Right ventricle myocardium inferior (tissue), 1 donor: ENCODE results near the gene NME7. TPM values are rescaled to one million over a fixed set of nuclear protein-coding genes. Genes with fewer than 3 reads are reported as not detected.

ENCODE experiments used
- ATAC-seq: fragments of 200-7000 bp; cut with Tn5 transposase; one replicate; pipeline ENCODE4 v1.9.1; 2020; ENCODE audit warnings: mild to moderate bottlenecking, moderate library complexity
- DNase-seq: peaks from one replicate; pipeline ENCODE4 v3.0.0; 2021; ENCODE audit errors: missing footprints
- intact Hi-C: fragments of 100-400 bp; cut with DNase I; formaldehyde crosslinking; loops from one replicate; pipeline ENCODE4 v1.11.0; 2022
- total RNA-seq: library from RNA; stranded (reverse); fragmentation: NEBNext Ultra II Directional; extraction: Animal tissue kit (Norgen Biotek cat#: 25700); gene quantifications from one replicate; pipeline ENCODE4 v1.2.1, GENCODE V29; 2021
- donor health status: DM: no; HTN: yes; CAD: no; lungs with severe emphysema.

NME7 gene
- total RNA-seq, 1 donor from 2014 or later = 10.1 TPM

- DNase-seq (no peak), ATAC-seq (no peak)
- intact Hi-C loops = no loop called here
Observed at GRCh38 chr1:169250022-169250421, 117.6 kb downstream of the NME7 start.

GRCh38 chr1:169249611-169250010 is 118.0 kb downstream of the NME7 start:
- intact Hi-C loops = no loop called here
- DNase-seq (no peak), ATAC-seq (no peak)

DNA sequence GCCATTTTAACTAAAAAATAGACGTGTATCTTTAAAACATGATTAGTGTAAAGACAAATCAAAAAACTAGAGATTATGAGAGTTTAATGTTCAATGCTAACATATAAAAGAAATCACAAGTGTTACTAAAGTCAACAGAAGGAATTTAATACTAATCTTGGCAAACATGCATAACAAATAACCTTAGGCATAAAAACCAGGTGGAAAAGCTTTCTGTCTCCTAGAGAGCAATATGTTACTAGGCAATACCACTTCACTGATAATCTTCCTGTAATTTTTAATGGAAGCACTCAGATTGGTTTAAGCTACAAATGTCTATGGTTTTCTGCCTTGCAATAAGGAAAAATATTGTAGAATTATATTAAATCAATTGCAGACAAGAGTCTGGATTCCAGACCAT is 121.9 kb downstream of the NME7 start:
- no peak for DNase-seq
- ATAC-seq = no peak
- intact Hi-C loops = no loop called here

DNA sequence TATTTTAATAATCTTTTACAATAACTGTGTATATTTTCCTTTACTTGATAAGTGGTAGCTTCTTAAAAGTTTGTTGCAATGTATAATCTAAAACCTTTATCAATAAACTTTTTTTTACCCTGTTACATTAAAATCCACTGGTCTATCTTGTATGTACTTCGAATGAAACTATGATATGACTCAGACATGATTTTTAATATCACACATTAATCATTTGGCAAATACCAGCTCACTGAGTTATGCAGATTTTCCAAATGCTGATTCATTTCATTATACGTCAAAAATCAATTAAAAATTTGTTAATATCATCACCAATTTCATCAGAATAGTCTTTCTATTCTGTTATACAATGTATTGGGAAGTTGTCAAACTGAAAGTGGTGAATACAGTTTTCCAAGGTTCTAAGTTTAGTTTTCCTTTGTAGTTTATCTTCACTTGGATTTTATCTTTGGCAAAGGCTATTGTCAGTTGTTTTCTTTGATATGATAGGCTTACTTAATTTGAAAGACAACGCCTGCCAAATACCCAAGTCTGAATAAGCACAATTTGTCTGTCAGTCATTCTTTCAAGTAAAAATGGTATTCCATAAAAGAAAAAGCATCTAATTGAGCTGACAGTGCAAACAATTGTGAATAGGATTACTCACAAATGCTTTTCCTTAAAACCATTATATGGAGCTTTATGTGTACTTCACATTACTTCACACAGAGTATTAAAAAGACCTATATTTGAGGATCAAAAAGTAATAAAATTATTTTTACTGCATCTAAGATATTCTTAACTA is 127.0 kb downstream of the NME7 start:
- no peak for ATAC-seq
- intact Hi-C loops = no loop called here

GRCh38 chr1:169236880-169237279 is 130.7 kb downstream of the NME7 start:
- intact Hi-C loops = no loop called here
- DNase-seq = no peak
- no peak for ATAC-seq

More for the DNA sequence above, 127.0 kb downstream of the NME7 start:
- no peak for DNase-seq

DNA sequence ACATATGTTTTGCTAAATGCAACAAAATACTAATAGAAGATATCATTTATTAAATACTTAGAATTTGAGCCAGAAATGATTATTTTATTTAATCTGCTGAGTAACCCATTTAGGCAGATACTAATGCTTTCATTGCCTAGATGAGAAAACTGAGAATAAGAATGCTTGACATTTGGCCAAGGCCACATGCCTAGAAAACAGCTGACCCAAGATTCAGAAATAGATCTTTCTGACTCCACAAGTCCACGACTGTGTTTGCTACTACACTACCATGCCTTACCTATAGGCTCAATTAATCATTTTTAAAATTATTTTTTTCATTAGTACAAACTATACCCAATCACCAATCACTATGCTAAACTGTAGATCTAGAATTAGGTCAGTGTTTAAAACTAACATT is 131.5 kb downstream of the NME7 start:
- ATAC-seq = no peak
- intact Hi-C loops = no loop called here

GRCh38 chr1:169235568-169235967 is 132.0 kb downstream of the NME7 start:
- intact Hi-C loops = no loop called here
- DNase-seq (no peak), ATAC-seq (no peak)

More for the DNA sequence above, 131.5 kb downstream of the NME7 start:
- no peak for DNase-seq

DNA sequence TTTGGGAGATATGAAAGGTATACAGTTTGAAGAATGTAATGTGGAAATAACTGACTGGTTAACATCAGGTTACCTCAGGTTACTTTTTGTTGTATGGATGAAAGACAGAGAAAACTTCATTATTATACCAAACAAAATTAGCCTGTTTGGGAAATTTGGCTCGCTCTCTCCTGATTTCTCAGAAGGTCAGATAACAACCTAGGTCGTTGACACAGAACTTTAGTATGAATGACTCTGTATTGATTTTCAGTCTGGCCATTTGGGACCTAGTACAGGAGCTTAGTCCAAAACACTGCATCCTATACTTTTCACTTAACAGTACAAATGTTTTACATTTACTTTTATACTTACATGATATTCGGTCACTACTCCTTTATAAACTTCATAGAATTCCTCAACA is 132.8 kb downstream of the NME7 start:
- ATAC-seq = no peak
- DNase-seq = no peak
- intact Hi-C loops = no loop called here

DNA sequence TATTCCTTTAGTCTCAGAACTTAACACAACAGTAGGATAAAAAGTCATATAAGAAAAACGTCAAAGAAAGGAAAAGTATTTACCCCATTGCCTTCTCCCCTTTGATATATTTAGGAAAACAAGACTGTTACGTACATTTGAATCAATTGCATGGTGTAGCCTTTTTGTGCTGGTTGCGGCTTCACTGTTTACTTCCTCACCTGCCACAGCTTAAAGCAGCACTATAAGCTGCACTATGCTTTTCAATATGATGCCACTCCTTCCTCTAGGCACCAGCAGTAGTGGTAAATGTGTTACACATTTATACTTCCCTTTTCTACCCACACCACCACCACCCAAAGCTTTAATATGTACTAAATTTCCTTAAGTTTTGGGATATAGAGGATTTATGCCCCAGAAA is 150.0 kb downstream of the NME7 start:
- intact Hi-C loops = no loop called here
- DNase-seq = no peak
- no peak for ATAC-seq

GRCh38 chr1:169214598-169214997 is 153.0 kb downstream of the NME7 start:
- intact Hi-C loops = no loop called here
- ATAC-seq (no peak), DNase-seq (no peak)

- no peak for DNase-seq
- intact Hi-C loops = no loop called here
- ATAC-seq = no peak
Observed at GRCh38 chr1:169212088-169212487, 155.5 kb downstream of the NME7 start.

GRCh38 chr1:169207797-169208520 is 159.6 kb downstream of the NME7 start:
- DNase-seq (no peak), ATAC-seq (no peak)
- intact Hi-C loops = no loop called here

DNA sequence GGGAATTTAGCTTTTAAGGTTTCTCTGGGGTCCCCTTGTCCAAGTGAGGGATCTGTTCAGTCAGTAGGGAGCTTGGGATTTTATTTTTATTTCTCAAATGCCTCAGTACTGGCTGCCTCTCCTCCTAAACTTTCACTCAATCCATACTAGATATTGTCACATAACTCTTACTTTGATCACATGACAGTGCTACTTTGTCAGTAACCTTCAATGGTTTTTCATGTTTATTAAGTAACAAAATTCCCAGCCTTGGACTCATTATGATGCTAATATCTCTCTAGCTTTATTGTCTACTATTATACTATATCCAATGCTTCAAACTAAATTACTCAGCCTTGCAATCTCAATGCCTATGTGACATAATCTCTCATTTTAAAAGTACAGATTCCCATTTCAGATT is 163.4 kb downstream of the NME7 start:
- no peak for ATAC-seq
- intact Hi-C loops = no loop called here
- DNase-seq = no peak

- DNase-seq (no peak), ATAC-seq (no peak)
- intact Hi-C loops = no loop called here
Observed at GRCh38 chr1:169202791-169203665, 164.6 kb downstream of the NME7 start.

DNA sequence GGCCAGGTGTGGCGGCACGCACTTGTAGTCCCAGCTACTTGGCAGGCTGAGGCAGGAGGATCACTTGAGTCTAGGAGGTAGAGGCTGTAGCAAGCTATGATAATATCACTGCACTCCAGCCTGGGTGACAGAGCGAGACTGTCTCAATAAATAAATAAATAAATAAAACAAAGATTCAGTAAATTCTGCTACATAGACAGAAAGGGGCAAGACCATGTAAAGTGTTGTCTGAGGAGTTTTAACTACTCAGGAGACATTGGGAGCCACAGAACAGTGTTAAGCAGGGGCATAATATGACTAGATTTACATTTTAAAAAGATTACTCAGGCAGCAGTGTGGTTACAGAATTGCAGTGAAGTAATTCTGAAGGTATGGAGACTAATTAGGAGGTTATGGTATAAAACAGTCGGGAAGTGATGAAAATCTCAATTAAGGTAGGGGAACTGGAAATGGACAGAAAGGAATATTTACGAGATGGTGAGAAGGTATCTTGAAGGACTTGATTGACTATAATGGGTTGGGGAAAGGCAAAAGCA is 166.4 kb downstream of the NME7 start:
- intact Hi-C loops = no loop called here
- DNase-seq = no peak
- ATAC-seq = no peak

DNA sequence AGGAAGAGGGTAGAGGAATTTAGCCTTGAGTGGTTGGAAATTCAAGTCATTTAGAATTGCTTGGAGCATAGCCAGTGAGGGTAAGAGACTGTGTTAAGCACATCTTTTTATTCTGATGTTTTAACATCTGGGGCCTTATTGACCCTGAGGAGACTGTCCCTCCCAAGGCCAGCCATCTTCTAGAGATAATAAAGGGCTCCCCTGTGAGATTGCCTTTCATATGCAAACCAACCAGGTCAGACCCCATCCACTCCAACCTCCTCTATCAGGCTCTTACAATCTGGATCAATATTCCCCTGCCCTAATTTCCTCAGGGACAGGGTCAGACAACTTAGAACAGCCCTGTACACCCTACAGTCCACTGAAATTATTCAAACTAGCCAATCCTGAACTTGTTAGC is 167.3 kb downstream of the NME7 start:
- intact Hi-C loops = no loop called here
- ATAC-seq (no peak), DNase-seq (no peak)

DNA sequence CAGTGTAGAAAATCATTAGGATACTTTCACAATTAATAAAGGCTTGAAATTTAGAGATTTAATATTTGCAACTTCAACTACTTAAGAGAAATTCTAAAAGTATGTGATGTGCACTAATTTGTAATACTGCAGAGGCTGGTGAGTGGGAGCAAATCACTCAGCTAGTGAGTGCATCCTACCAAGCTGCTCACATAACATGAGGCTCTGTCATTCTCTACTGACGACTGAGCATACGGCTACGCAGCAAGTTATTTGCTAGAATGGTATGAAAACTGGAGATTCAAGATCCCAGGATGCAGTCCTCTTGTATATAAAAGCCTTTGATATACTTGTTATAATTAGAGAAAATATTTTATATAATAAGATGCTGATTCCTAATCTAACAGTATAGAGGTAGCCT is 171.0 kb downstream of the NME7 start:
- ATAC-seq = no peak
- DNase-seq = no peak
- intact Hi-C loops = loop anchor here (10.0 kb wide), 1 partner anchor 592 kb away; no protein-coding TSS in a partner anchor

DNA sequence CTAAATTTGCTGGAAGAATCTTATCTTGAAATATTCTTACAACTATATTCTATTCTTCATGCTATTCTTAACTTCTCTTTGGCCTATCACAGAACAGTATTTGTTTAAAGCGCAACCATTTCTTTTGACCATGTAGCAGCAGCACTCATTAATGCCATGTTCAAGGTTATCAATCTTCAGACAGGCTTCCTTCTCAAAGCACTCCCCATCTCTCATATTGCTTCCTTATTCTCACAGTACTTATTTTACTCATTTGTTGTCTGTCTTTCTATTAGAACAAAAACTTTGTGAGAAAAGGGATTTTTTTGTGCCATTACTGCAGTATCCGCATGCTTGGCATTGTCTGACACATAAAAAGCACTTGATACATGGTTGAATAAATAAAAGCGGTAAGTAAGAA is 171.4 kb downstream of the NME7 start:
- intact Hi-C loops = loop anchor here (10.0 kb wide), 1 partner anchor 591 kb away; no protein-coding TSS in a partner anchor
- no peak for ATAC-seq
- DNase-seq = no peak
